Smooth muscle cell (in vitro differentiated cells): ENCODE measurements around the gene TCAIM. TPM values are rescaled to one million over a fixed set of nuclear protein-coding genes. Genes with fewer than 3 reads are reported as not detected.

Source experiments
- DNase-seq: peaks from one replicate; lab custom pipeline; 2025; ENCODE audit not compliant: unreplicated experiment; lab: John Stamatoyannopoulos, UW
- H2AFZ ChIP-seq: fragments of 200-600 bp; sonication (generic); 2 replicates; pipeline ENCODE4 v1.6.0; 2016; ENCODE audit warnings: antibody characterized with exemption, low read depth, mild to moderate bottlenecking
- H3F3A ChIP-seq: fragments of 200-600 bp; sonication (generic); 2 replicates; pipeline ENCODE4 v1.6.0; 2017; ENCODE audit warnings: antibody characterized with exemption, low read depth
- H3K27ac ChIP-seq: fragments of 200-600 bp; sonication (generic); 2 replicates; pipeline ENCODE4 v1.5.1; 2016; ENCODE audit warnings: low read depth, mild to moderate bottlenecking
- H3K27me3 ChIP-seq: fragments of 200-600 bp; sonication (generic); 2 replicates; pipeline ENCODE4 v1.6.1; 2016; ENCODE audit warnings: low read depth, mild to moderate bottlenecking
- H3K36me3 ChIP-seq: fragments of 200-600 bp; sonication (generic); 2 replicates; pipeline ENCODE4 v1.5.1; 2016; ENCODE audit warnings: low read depth
- H3K4me1 ChIP-seq: fragments of 200-600 bp; sonication (generic); 2 replicates; pipeline ENCODE4 v1.5.1; 2016; ENCODE audit warnings: low read depth
- H3K4me2 ChIP-seq: fragments of 200-600 bp; sonication (generic); 2 replicates; pipeline ENCODE4 v1.6.0; 2016; ENCODE audit warnings: mild to moderate bottlenecking
- H3K4me3 ChIP-seq: fragments of 200-600 bp; sonication (generic); 2 replicates; pipeline ENCODE4 v1.5.1; 2016; ENCODE audit warnings: mild to moderate bottlenecking
- H3K79me2 ChIP-seq: fragments of 200-600 bp; sonication (generic); 2 replicates; pipeline ENCODE4 v1.6.0; 2016; ENCODE audit warnings: low read depth, mild to moderate bottlenecking
- H3K9ac ChIP-seq: fragments of 200-600 bp; sonication (generic); 2 replicates; pipeline ENCODE4 v1.6.0; 2016; ENCODE audit warnings: low read depth
- H3K9me3 ChIP-seq: fragments of 200-600 bp; sonication (generic); replicated peaks from 2 replicates; pipeline ENCODE4 v1.5.1; 2016; ENCODE audit warnings: low read depth
- H4K20me1 ChIP-seq: fragments of 200-600 bp; sonication (generic); 2 replicates; pipeline ENCODE4 v1.6.0; 2016; ENCODE audit warnings: low read depth
- WGBS: methylation state at CpG from one replicate; pipeline ENCODE4 v1.1.7; 2016; ENCODE audit warnings: low lambda C conversion rate; 5-methylcytosine and 5-hydroxymethylcytosine counted together
- polyA plus RNA-seq: library from polyadenylated mRNA; unstranded; fragments of >200 nt; fragmentation: Nextera tagmentation; extraction: Ambion mirVana; gene quantifications from 2 replicates; pipeline ENCODE4 v1.2.1, GENCODE V29; 2016
- total RNA-seq: library from RNA; depleted of rRNA; stranded (reverse); fragments of >200 nt; gene quantifications from 2 replicates; pipeline ENCODE4 v1.2.3, GENCODE V29; 2014
- TF ChIP-seq, protein P1 (sequence below): fragments of 200-600 bp; sonication (generic); IDR thresholded peaks from 2 replicates; pipeline ENCODE4 v1.5.1; 2017; ENCODE audit warnings: borderline replicate concordance, mild to moderate bottlenecking, antibody characterized with exemption; ENCODE audit not compliant: insufficient read depth, poor library complexity, severe bottlenecking

TCAIM gene
- total and polyA plus RNA-seq, 2 experiments from 2014 or later, result 10.7 to 23.1 TPM

DNA sequence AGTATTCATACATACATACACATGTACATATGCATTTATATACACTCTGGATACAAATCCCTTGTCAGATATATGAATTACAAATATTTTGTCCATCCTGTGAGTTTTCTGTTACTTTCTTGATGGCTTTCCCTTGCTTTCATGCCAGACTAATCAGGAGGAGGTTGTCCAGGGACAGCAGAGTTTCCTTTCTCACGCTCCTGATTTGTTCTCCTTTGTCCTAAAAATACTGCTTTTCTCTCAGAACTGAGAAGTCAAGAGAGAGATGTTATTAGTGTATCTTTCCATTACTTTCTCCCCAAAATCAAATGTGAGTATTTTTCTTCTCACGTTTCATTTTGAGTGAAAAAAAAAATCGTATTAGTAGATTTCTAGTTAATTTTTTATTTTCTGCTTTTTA lies 12.1 kb upstream of the TCAIM start:
- WGBS, result 86% methylated on average over 3 of the region's 3 CpGs
- TF ChIP-seq, protein P1, sequence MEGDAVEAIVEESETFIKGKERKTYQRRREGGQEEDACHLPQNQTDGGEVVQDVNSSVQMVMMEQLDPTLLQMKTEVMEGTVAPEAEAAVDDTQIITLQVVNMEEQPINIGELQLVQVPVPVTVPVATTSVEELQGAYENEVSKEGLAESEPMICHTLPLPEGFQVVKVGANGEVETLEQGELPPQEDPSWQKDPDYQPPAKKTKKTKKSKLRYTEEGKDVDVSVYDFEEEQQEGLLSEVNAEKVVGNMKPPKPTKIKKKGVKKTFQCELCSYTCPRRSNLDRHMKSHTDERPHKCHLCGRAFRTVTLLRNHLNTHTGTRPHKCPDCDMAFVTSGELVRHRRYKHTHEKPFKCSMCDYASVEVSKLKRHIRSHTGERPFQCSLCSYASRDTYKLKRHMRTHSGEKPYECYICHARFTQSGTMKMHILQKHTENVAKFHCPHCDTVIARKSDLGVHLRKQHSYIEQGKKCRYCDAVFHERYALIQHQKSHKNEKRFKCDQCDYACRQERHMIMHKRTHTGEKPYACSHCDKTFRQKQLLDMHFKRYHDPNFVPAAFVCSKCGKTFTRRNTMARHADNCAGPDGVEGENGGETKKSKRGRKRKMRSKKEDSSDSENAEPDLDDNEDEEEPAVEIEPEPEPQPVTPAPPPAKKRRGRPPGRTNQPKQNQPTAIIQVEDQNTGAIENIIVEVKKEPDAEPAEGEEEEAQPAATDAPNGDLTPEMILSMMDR, result no peak
- H3K36me3 ChIP-seq, result no peaks in the 10 kb centered on the region

GRCh38 chr3:44329946-44330345 lies 8.6 kb upstream of the TCAIM start:
- no peak overlapping the region for H3K4me2 ChIP-seq
- H2AFZ ChIP-seq, result no peak overlapping the region
- H3K4me1 ChIP-seq, result no peaks in the 10 kb centered on the region
- H3K79me2 ChIP-seq, result no peaks in the 10 kb centered on the region
- no peak overlapping the region for H3K27ac ChIP-seq
- H3K9ac ChIP-seq, result no peak overlapping the region
- H3K4me3 ChIP-seq, result no peak overlapping the region
- no peaks in the 10 kb centered on the region for H4K20me1 ChIP-seq
- TF ChIP-seq, protein P1, result no peak
- H3F3A ChIP-seq, result no peaks in the 10 kb centered on the region
- no peaks in the 10 kb centered on the region for H3K36me3 ChIP-seq
- no peaks in the 10 kb centered on the region for H3K9me3 ChIP-seq
- no peaks in the 10 kb centered on the region for H3K27me3 ChIP-seq
- no peak for DNase-seq

More for the DNA sequence above, 12.1 kb upstream of the TCAIM start:
- Histone ChIP-seq H3K4me1 (no peaks in the 10 kb centered on the region), H3K4me2 (no peak overlapping the region), H3K4me3 (no peak overlapping the region), H3K9me3 (no peaks in the 10 kb centered on the region), H3K9ac (no peak overlapping the region), H3F3A (no peaks in the 10 kb centered on the region), H2AFZ (no peak overlapping the region), H3K27ac (no peak overlapping the region), H4K20me1 (no peaks in the 10 kb centered on the region), H3K27me3 (no peaks in the 10 kb centered on the region), H3K79me2 (no peaks in the 10 kb centered on the region)
- no peak for DNase-seq

DNA sequence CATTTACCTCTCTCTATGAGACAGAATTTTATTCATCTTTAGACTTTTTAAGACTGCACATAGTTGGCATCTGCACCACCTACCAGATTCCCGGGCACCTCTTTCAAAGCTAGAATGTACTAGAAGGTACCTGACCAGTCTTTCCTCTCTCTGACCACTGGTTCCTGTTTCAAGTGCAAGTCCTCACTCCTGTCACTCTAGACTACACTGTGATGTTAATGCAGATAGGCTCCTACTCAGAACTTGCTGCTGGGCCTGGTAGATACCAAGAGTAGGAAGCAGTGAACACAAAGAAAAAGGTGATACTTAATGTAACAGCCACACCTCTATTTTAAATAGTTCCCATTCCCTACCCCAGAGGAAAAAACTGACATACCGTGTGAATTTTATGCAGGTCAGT lies 8.1 kb upstream of the TCAIM start:
- Histone ChIP-seq H4K20me1 (no peaks in the 10 kb centered on the region), H3K9me3 (no peaks in the 10 kb centered on the region), H3K27me3 (no peaks in the 10 kb centered on the region), H3K79me2 (no peaks in the 10 kb centered on the region), H3K4me3 (no peak overlapping the region), H3K36me3 (no peaks in the 10 kb centered on the region), H3K27ac (no peak overlapping the region), H3K4me2 (no peak overlapping the region), H3K4me1 (no peaks in the 10 kb centered on the region), H3K9ac (no peak overlapping the region), H3F3A (no peaks in the 10 kb centered on the region), H2AFZ (no peak overlapping the region)
- TF ChIP-seq, protein P1, result no peak
- DNase-seq, result no peak
- WGBS, result 89% methylated on average over 2 of the region's 2 CpGs

DNA sequence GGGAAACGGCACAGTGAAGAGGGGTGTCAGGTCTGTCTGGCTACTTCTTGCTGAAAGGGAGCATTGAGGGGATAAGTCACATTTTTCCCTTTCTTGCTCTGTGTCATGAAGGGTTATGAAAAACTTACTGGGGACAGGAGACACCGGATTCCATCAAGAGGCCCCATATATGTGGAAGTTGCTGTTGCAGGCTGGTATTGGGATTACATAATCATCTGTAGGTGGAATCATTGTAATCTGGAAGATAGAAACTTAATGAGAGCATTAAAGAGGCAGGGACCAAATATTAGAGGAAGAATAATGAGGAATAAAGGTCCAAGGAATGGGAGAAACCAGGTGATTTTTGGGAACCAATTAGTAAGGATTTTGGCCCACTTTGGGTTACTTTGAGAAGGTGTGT lies 4.2 kb upstream of the TCAIM start:
- no peak overlapping the region for H3K4me2 ChIP-seq
- no peak overlapping the region for H3K27ac ChIP-seq
- peaks cover 5% of the 10 kb centered on the region for H3K79me2 ChIP-seq
- TF ChIP-seq, protein P1, result no peak
- no peaks in the 10 kb centered on the region for H3K9me3 ChIP-seq
- no peaks in the 10 kb centered on the region for H3K27me3 ChIP-seq
- no peaks in the 10 kb centered on the region for H3F3A ChIP-seq
- WGBS, result 93% methylated on average over 2 of the region's 2 CpGs
- no peak overlapping the region for H2AFZ ChIP-seq
- H3K36me3 ChIP-seq, result no peaks in the 10 kb centered on the region
- H3K4me1 ChIP-seq, result peaks cover under 1% of the 10 kb centered on the region
- no peak overlapping the region for H3K4me3 ChIP-seq
- no peak for DNase-seq
- no peaks in the 10 kb centered on the region for H4K20me1 ChIP-seq
- no peak overlapping the region for H3K9ac ChIP-seq
